ENCODE measurements around the gene NMNAT2. TPM values are rescaled to one million over a fixed set of nuclear protein-coding genes. Genes with fewer than 3 reads are reported as not detected.

NMNAT2 gene
- total RNA-seq, 1 experiment from 2014 or later, result 8.8 TPM

DNA sequence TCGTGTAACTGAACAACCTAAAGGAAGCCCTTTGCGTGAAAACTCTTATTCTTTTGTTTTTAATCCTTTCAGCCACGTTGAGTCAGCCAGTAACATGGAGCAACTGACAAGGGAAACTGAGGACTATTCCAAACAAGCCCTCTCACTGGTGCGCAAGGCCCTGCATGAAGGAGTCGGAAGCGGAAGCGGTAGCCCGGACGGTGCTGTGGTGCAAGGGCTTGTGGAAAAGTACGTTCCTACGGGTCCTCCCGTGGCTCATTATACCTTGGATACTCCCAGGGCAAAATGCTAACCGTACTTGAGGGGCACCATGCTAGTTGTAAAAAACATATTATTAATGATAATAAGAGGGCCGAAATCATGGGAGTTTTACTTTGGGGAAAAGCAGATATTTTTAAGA, 182.7 kb downstream of the NMNAT2 start (continued):
- no peak for TF ChIP-seq CBFB (CRISPR knock-in tag; IDR thresholded peaks at IDR 0.05; ENCODE audit: low read depth)

DNA sequence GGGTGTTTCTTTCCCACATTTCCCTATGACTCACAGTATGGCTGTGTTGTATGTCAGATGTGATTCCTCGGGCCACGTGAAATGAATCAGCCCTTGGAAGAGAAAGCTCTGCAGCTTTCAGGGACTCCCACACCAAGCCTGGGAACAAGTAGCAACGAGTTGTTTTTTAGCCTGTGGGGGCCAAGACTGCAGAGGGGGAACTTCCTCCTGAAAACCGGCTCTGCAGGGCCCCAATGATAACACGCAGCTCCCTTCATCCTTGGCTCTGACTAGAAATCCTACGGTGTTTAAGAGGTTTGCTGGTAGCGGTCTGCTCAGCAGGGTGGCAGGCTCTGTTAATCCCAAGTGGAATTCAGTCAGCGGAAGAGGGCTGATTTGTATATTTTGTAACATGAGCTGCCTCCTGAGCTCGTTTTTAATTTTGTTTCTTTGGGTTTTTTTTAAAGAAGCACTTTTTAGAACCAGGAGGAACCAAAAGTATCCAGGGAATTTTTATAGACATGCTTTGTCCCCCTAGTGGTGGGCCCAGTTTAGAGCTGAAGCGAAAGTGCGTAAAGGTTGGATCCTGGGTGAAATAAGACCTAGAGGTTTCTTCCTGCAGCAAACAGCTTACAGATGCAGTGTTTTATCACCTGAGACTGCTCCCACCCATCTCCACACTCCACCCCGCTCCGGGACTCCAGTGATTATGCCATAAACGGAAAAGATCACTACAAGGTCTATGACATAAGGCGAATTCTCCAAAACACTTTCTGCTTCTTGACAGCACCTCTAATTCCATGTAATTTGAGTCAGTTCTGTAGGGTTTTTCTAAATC, 183.3 kb downstream of the NMNAT2 start:
- Mint-ChIP-seq H3K4me1 (peaks cover 38% of the 10 kb centered on the region), H3K4me3 (peak overlapping the region; percentile 48), H3K36me3 (no peaks in the 10 kb centered on the region), H3K27ac (peak overlapping the region; percentile 88), H3K9me3 (no peaks in the 10 kb centered on the region), H3K27me3 (ENCODE audit: low read depth) (no peaks in the 10 kb centered on the region)
- ChIA-PET CTCF (interaction anchor here (0.6 to 1.6 kb wide), 53 partner anchors 9 to 388 kb away, joined by 3 to 24 read pairs (median 4); no protein-coding TSS in a partner anchor), POLR2A (interaction anchor here (0.9 to 1.1 kb wide), 2 partner anchors 11 to 14 kb away, joined by 3 read pairs; no protein-coding TSS in a partner anchor)
- ATAC-seq, result peak; percentile 86
- peak; percentile 56 for DNase-seq (ENCODE audit: low spot score)
- TF ChIP-seq ETV6 (CRISPR knock-in tag; IDR thresholded peaks at IDR 0.05), result peak; percentile 56; the same call in 1 of the 2 replicates
- no peak for TF ChIP-seq CBFB (CRISPR knock-in tag; IDR thresholded peaks at IDR 0.05; ENCODE audit: low read depth)
- TF ChIP-seq, protein P1, sequence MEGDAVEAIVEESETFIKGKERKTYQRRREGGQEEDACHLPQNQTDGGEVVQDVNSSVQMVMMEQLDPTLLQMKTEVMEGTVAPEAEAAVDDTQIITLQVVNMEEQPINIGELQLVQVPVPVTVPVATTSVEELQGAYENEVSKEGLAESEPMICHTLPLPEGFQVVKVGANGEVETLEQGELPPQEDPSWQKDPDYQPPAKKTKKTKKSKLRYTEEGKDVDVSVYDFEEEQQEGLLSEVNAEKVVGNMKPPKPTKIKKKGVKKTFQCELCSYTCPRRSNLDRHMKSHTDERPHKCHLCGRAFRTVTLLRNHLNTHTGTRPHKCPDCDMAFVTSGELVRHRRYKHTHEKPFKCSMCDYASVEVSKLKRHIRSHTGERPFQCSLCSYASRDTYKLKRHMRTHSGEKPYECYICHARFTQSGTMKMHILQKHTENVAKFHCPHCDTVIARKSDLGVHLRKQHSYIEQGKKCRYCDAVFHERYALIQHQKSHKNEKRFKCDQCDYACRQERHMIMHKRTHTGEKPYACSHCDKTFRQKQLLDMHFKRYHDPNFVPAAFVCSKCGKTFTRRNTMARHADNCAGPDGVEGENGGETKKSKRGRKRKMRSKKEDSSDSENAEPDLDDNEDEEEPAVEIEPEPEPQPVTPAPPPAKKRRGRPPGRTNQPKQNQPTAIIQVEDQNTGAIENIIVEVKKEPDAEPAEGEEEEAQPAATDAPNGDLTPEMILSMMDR (IDR thresholded peaks at IDR 0.05), result peak; percentile 69

DNA sequence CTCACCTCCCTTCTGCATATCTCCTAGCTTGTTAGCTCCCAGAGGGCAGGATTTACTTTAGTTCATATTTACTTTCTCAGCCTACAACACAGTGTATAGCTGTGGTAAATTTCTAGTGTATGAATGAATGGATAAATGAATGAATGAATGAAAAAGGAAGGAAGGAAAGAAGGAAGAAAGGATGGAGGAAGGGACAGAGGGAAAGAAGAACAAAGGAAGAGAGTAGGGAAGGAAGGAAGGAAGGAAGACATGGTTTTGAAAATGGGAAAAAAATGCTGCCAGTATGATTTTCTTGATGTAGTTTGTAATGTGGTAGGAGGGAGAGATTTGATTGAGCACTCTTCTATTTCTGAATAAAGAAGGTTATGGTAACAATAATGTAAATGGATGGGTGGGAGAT, 185.1 kb downstream of the NMNAT2 start:
- ATAC-seq (no peak), DNase-seq (ENCODE audit: low spot score) (no peak)
- no peaks in the 10 kb centered on the region for H3K9me3 Mint-ChIP-seq
- H3K27me3 Mint-ChIP-seq (ENCODE audit: low read depth), result no peaks in the 10 kb centered on the region
- no peaks in the 10 kb centered on the region for H3K36me3 Mint-ChIP-seq
- peaks cover 38% of the 10 kb centered on the region for H3K4me1 Mint-ChIP-seq
- TF ChIP-seq, protein P2, sequence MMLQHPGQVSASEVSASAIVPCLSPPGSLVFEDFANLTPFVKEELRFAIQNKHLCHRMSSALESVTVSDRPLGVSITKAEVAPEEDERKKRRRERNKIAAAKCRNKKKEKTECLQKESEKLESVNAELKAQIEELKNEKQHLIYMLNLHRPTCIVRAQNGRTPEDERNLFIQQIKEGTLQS (CRISPR knock-in tag; conservative IDR thresholded peaks at IDR 0.05), result no peak
- TF ChIP-seq ZNF396 (CRISPR knock-in tag; IDR thresholded peaks at IDR 0.05; ENCODE audit: borderline replicate concordance) (no peak), FOXP1 (CRISPR knock-in tag; IDR thresholded peaks at IDR 0.05; ENCODE audit: borderline replicate concordance) (no peak), TCF7 (CRISPR knock-in tag; IDR thresholded peaks at IDR 0.05; ENCODE audit: low read depth) (no peak), JAZF1 (CRISPR knock-in tag; IDR thresholded peaks at IDR 0.05) (no peak), ZNF232 (CRISPR knock-in tag; IDR thresholded peaks at IDR 0.05) (no peak), HMGA2 (CRISPR knock-in tag; IDR thresholded peaks at IDR 0.05) (no peak), RELA (CRISPR knock-in tag; IDR thresholded peaks at IDR 0.05; ENCODE audit: borderline replicate concordance) (no peak), GTF2I (CRISPR knock-in tag; conservative IDR thresholded peaks at IDR 0.05) (no peak), GABPB1 (CRISPR knock-in tag; IDR thresholded peaks at IDR 0.05) (no peak), ZNF138 (CRISPR knock-in tag; conservative IDR thresholded peaks at IDR 0.05) (no peak), SOX15 (CRISPR knock-in tag; IDR thresholded peaks at IDR 0.05) (no peak)
- TF ChIP-seq, protein P1 (IDR thresholded peaks at IDR 0.05), result no peak
- TF ChIP-seq, protein P3, sequence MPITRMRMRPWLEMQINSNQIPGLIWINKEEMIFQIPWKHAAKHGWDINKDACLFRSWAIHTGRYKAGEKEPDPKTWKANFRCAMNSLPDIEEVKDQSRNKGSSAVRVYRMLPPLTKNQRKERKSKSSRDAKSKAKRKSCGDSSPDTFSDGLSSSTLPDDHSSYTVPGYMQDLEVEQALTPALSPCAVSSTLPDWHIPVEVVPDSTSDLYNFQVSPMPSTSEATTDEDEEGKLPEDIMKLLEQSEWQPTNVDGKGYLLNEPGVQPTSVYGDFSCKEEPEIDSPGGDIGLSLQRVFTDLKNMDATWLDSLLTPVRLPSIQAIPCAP (CRISPR knock-in tag; IDR thresholded peaks at IDR 0.05), result no peak
- TF ChIP-seq, protein P4, sequence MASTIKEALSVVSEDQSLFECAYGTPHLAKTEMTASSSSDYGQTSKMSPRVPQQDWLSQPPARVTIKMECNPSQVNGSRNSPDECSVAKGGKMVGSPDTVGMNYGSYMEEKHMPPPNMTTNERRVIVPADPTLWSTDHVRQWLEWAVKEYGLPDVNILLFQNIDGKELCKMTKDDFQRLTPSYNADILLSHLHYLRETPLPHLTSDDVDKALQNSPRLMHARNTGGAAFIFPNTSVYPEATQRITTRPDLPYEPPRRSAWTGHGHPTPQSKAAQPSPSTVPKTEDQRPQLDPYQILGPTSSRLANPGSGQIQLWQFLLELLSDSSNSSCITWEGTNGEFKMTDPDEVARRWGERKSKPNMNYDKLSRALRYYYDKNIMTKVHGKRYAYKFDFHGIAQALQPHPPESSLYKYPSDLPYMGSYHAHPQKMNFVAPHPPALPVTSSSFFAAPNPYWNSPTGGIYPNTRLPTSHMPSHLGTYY (CRISPR knock-in tag; IDR thresholded peaks at IDR 0.05), result no peak
- ChIA-PET CTCF (no interaction called here), POLR2A (no interaction called here)
- no peak overlapping the region for H3K4me3 Mint-ChIP-seq
- no peak overlapping the region for H3K27ac Mint-ChIP-seq
